Measurements from ENCODE around the gene ERLEC1.

DNA sequence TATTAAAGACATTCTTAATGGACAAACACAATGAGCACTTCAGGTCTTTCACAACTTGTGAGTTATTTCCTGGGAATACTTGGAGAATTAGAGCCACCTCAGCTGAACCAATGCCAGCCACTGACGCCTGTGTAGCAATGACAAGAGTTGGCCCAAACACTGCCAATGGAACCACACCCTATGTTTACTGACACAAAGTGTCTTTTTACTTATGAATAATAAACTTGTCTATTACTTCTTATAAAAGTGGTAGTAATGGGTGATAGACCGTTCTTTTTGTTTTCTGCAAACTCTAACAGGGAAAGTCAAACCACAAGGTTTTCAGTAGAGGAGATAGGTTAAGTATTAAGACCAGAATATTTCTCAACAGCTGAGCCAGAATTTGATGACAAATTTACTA lies 31.7 kb upstream of the ERLEC1 start:
- TF ChIP-seq, protein P1, sequence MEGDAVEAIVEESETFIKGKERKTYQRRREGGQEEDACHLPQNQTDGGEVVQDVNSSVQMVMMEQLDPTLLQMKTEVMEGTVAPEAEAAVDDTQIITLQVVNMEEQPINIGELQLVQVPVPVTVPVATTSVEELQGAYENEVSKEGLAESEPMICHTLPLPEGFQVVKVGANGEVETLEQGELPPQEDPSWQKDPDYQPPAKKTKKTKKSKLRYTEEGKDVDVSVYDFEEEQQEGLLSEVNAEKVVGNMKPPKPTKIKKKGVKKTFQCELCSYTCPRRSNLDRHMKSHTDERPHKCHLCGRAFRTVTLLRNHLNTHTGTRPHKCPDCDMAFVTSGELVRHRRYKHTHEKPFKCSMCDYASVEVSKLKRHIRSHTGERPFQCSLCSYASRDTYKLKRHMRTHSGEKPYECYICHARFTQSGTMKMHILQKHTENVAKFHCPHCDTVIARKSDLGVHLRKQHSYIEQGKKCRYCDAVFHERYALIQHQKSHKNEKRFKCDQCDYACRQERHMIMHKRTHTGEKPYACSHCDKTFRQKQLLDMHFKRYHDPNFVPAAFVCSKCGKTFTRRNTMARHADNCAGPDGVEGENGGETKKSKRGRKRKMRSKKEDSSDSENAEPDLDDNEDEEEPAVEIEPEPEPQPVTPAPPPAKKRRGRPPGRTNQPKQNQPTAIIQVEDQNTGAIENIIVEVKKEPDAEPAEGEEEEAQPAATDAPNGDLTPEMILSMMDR (conservative IDR thresholded peaks at IDR 0.05; ENCODE audit: low read depth, low read length): no peak
- TF ChIP-seq EZH2phosphoT487 (IDR thresholded peaks at IDR 0.05; ENCODE audit: borderline replicate concordance, low read length): no peak
- TF ChIP-seq EZH2 (IDR thresholded peaks at IDR 0.05; ENCODE audit: low read length, unreplicated experiment): no peak

Data from PC-3 (cell line).